Dendritic cell treated with granulocyte-macrophage colony-stimulating factor and Interleukin-4, amounts not matched to agents 40 ng/mL and 50 ng/mL, for 4 days (primary cell): ENCODE results near the gene RAB3IP.

Experiments used
- H3K27ac Mint-ChIP-seq: one replicate; pipeline ENCODE4 v1.8.0; 2022; ENCODE audit warnings: mild to moderate bottlenecking, mixed read lengths
- H3K27me3 Mint-ChIP-seq: one replicate; pipeline ENCODE4 v1.8.0; 2022; ENCODE audit warnings: mild to moderate bottlenecking, mixed read lengths
- H3K36me3 Mint-ChIP-seq: one replicate; pipeline ENCODE4 v1.8.0; 2022; ENCODE audit warnings: low read depth, mixed read lengths
- H3K4me1 Mint-ChIP-seq: one replicate; pipeline ENCODE4 v1.8.0; 2022; ENCODE audit warnings: low read depth, mixed read lengths
- H3K4me3 Mint-ChIP-seq: one replicate; pipeline ENCODE4 v1.8.0; 2022; ENCODE audit warnings: mild to moderate bottlenecking, moderate library complexity, mixed read lengths
- H3K9me3 Mint-ChIP-seq: one replicate; pipeline ENCODE4 v1.8.0; 2022; ENCODE audit warnings: mixed read lengths
- intact Hi-C: fragments of 100-400 bp; cut with micrococcal nuclease; formaldehyde crosslinking; loops from one replicate; pipeline ENCODE4 v1.15.0; 2022

Gene RAB3IP, protein sequence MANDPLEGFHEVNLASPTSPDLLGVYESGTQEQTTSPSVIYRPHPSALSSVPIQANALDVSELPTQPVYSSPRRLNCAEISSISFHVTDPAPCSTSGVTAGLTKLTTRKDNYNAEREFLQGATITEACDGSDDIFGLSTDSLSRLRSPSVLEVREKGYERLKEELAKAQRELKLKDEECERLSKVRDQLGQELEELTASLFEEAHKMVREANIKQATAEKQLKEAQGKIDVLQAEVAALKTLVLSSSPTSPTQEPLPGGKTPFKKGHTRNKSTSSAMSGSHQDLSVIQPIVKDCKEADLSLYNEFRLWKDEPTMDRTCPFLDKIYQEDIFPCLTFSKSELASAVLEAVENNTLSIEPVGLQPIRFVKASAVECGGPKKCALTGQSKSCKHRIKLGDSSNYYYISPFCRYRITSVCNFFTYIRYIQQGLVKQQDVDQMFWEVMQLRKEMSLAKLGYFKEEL

DNA sequence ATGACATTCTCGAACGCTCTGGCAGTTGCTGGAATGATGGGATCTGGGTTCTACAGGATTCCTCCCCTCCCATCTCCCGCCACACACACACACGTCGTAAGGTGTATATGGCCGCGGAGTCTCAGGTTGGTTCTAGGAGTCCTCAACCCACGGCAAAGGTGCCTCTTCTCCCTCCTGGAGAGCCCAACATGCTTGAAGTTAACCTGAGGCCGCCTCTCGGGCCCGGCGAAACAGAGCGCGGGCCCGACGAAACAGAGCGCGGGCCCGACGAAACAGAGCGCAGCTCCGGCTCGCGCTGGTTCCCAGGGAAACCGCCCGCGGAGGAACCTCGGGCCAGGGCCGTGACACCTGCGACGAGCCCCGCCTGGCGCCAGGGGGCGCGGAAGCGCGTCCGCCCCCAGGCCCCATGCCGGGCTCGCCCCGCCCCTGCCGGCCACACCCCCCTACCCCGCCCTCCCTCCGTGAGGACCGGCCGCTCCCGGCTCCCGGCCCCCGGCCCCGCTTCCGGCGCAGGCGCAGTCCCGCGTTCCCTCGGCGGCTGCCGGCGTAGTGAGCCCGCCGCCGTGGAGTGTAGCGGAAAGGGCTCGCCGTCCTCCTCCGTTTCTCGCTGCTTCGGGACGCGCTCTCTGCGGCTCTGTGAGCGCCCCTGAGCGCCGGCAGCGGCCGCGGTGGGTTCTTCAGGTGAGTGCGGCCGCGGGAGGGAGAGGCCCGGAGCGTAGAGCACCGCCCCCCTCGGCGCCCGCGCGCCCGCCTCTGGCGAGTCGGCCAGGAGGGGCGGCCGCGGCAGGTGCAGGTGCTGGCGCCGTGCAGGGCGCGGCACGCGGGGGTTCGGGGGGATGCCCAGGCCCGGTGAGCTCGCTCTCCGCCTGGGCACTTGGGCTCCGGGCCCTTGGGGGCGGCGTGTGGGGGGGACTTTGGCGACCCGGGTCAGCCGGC, at the start of gene RAB3IP:
Gene RAB3IP, plus strand, starts transcription at position 510 of the 936 bp plus-strand sequence. CDS start 16,549 bp downstream, outside the sequence.
- peaks cover 12% of the 10 kb centered on the region for H3K4me1 Mint-ChIP-seq
- peaks cover 25% of the 10 kb centered on the region for H3K27me3 Mint-ChIP-seq
- H3K27ac Mint-ChIP-seq: peak within 1 kb of the TSS; percentile 67
- intact Hi-C loops: no loop called here
- H3K4me3 Mint-ChIP-seq: peak within 1 kb of the TSS; percentile 82
- H3K36me3 Mint-ChIP-seq: peaks cover 4% of the 10 kb centered on the region
- no peaks in the 10 kb centered on the region for H3K9me3 Mint-ChIP-seq

- Mint-ChIP-seq H3K4me3 (no peak overlapping the region), H3K4me1 (peaks cover 11% of the 10 kb centered on the region), H3K36me3 (no peaks in the 10 kb centered on the region), H3K27me3 (no peaks in the 10 kb centered on the region), H3K27ac (no peak overlapping the region), H3K9me3 (no peaks in the 10 kb centered on the region)
- intact Hi-C loops: no loop called here
Measured at GRCh38 chr12:69689638-69690037, 49.0 kb upstream of the RAB3IP start.

- H3K36me3 Mint-ChIP-seq: no peaks in the 10 kb centered on the region
- H3K4me3 Mint-ChIP-seq: no peak overlapping the region
- peaks cover 7% of the 10 kb centered on the region for H3K4me1 Mint-ChIP-seq
- intact Hi-C loops: no loop called here
- H3K27ac Mint-ChIP-seq: no peak overlapping the region
- no peaks in the 10 kb centered on the region for H3K27me3 Mint-ChIP-seq
- no peaks in the 10 kb centered on the region for H3K9me3 Mint-ChIP-seq
Measured at GRCh38 chr12:69694123-69694522, 44.5 kb upstream of the RAB3IP start.

- Mint-ChIP-seq H3K27ac (no peak overlapping the region), H3K36me3 (no peaks in the 10 kb centered on the region), H3K27me3 (no peaks in the 10 kb centered on the region), H3K4me3 (no peak overlapping the region), H3K9me3 (no peaks in the 10 kb centered on the region), H3K4me1 (no peaks in the 10 kb centered on the region)
- intact Hi-C loops: no loop called here
Measured at GRCh38 chr12:69698054-69698453, 40.6 kb upstream of the RAB3IP start.

- Mint-ChIP-seq H3K4me3 (no peak within 1 kb of the TSS), H3K36me3 (no peaks in the 10 kb centered on the region), H3K4me1 (no peaks in the 10 kb centered on the region), H3K27ac (no peak within 1 kb of the TSS), H3K9me3 (no peaks in the 10 kb centered on the region), H3K27me3 (no peaks in the 10 kb centered on the region)
- intact Hi-C loops: no loop called here
Measured at GRCh38 chr12:69698769-69699540, 39.7 kb upstream of the RAB3IP start, which contains the start of gene BEST3. BEST3 (minus strand) TSS chr12:69699303; CDS start chr12:69697798, 1,505 bp downstream.

DNA sequence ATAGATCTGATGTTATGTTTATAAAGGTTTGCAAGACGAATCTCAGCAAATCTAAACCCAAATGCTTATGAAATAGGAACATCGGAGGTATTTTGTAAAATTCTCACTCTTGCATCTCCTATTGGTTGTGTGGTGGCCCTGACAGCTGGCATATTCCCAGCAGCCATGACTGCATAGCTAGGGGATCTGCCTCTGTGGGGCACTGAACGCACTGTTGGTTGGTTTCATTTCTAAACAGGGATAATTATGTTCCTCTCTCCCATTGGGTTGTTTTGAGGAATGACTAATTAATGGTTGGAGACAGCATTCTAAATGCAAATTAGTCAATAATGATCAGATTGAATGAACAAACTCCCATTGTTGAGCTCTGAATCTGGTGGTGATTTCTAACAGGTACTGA, 36.8 kb upstream of the RAB3IP start:
- H3K9me3 Mint-ChIP-seq: no peaks in the 10 kb centered on the region
- H3K27ac Mint-ChIP-seq: no peak overlapping the region
- H3K36me3 Mint-ChIP-seq: no peaks in the 10 kb centered on the region
- no peaks in the 10 kb centered on the region for H3K27me3 Mint-ChIP-seq
- no peaks in the 10 kb centered on the region for H3K4me1 Mint-ChIP-seq
- intact Hi-C loops: no loop called here
- no peak overlapping the region for H3K4me3 Mint-ChIP-seq

GRCh38 chr12:69703146-69703642, 35.5 kb upstream of the RAB3IP start:
- no peak overlapping the region for H3K4me3 Mint-ChIP-seq
- H3K4me1 Mint-ChIP-seq: no peaks in the 10 kb centered on the region
- intact Hi-C loops: no loop called here
- H3K36me3 Mint-ChIP-seq: no peaks in the 10 kb centered on the region
- H3K9me3 Mint-ChIP-seq: no peaks in the 10 kb centered on the region
- H3K27ac Mint-ChIP-seq: no peak overlapping the region
- H3K27me3 Mint-ChIP-seq: no peaks in the 10 kb centered on the region

GRCh38 chr12:69704357-69704756, 34.3 kb upstream of the RAB3IP start:
- H3K4me1 Mint-ChIP-seq: no peaks in the 10 kb centered on the region
- H3K27me3 Mint-ChIP-seq: no peaks in the 10 kb centered on the region
- H3K36me3 Mint-ChIP-seq: no peaks in the 10 kb centered on the region
- intact Hi-C loops: no loop called here
- H3K4me3 Mint-ChIP-seq: no peak overlapping the region
- H3K9me3 Mint-ChIP-seq: no peaks in the 10 kb centered on the region
- no peak overlapping the region for H3K27ac Mint-ChIP-seq

DNA sequence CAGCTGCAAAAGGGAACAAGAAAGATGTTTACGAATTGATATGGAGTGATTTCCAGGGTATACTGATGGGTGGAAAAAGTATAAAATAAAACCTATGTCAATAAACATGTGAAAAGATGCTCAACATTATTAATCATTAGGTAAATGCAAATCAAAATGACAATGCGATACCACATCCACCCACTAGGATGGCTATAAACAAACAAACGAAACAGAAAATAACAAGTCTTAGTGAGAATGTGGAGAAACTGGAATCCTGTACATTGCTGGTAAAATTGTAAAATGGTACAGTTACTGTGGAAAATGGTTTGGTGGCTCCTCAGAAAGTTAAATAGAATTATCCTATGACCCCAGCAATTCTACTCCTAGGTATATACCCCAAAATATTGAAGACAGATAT, 30.0 kb upstream of the RAB3IP start:
- Mint-ChIP-seq H3K27me3 (no peaks in the 10 kb centered on the region), H3K4me1 (no peaks in the 10 kb centered on the region)
- intact Hi-C loops: no loop called here

GRCh38 chr12:69712826-69713225, 25.8 kb upstream of the RAB3IP start:
- Mint-ChIP-seq H3K27ac (no peak overlapping the region), H3K27me3 (no peaks in the 10 kb centered on the region), H3K4me1 (no peaks in the 10 kb centered on the region), H3K4me3 (no peak overlapping the region), H3K9me3 (no peaks in the 10 kb centered on the region), H3K36me3 (no peaks in the 10 kb centered on the region)
- intact Hi-C loops: no loop called here

More for the DNA sequence above, 30.0 kb upstream of the RAB3IP start:
- no peak overlapping the region for H3K27ac Mint-ChIP-seq
- H3K4me3 Mint-ChIP-seq: no peak overlapping the region
- no peaks in the 10 kb centered on the region for H3K9me3 Mint-ChIP-seq
- H3K36me3 Mint-ChIP-seq: no peaks in the 10 kb centered on the region

DNA sequence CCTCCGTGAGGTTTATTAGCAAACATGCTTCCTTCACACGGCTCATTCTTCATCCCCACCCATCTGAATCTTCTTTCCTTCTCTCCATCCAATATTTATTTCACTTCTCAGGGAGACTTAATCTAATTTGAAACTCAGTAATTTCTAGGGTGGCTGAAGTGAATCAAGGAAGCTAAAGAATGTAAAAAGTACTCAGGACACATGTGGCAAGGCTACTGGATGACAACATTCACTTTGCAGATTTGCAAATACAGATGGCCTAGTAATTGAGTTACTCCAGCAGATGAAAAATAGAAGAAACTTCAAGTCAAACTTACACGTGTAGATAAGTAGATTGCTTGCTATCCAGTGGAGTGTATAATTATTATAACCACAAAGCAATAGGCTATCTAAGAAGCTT, 24.1 kb upstream of the RAB3IP start:
- no peaks in the 10 kb centered on the region for H3K4me1 Mint-ChIP-seq
- H3K36me3 Mint-ChIP-seq: no peaks in the 10 kb centered on the region
- H3K27me3 Mint-ChIP-seq: no peaks in the 10 kb centered on the region
- intact Hi-C loops: no loop called here
- no peak overlapping the region for H3K27ac Mint-ChIP-seq
- H3K4me3 Mint-ChIP-seq: no peak overlapping the region
- H3K9me3 Mint-ChIP-seq: no peaks in the 10 kb centered on the region

DNA sequence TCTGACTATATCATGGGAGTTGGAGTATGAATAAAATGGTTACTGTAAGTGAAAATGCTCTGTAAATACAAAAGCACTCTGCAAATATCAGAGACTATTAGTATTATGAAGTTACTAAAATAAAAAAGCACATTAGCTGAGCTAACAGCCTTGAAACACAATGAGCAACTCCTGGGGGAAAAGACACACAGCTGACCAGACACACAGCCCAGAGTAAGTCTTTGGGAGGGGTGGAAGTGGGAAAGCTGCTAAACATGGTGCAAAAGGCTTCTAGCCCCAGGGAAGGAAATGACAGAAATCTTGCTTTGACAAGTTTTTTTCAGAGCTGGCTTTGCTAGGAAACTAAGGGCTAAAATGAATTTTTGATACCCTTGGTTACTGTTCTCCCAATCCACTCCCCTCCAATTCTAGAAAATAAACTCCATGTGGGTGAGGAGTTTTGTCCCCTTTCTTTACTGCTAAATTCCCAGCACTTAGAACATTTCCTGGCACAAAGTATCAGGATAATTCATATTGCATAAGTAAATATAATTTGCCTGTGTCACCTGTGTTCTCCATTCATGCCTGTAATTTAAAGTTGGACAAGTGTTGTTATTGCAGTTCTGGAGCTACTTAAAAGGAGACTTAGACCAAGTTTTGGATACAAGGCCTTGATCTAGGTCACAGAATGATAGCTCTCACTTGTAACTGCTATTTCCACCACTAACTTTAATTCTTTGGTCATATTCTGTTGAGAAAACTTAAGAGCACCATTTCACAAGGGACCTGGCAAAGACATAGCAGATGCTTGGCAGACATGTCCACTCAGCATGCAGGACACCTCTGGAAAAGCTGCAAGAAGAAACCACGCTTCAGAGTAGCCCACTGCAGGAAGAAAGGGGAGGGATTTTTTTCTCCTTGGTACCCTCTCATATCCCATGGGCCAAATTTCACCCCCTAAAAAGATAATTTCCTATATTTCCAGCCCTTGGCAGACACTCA, 19.0 kb upstream of the RAB3IP start:
- Mint-ChIP-seq H3K4me1 (no peaks in the 10 kb centered on the region), H3K27ac (no peak overlapping the region), H3K4me3 (no peak overlapping the region), H3K9me3 (no peaks in the 10 kb centered on the region), H3K27me3 (no peaks in the 10 kb centered on the region), H3K36me3 (no peaks in the 10 kb centered on the region)
- intact Hi-C loops: no loop called here
